K562 (cell line): ENCODE measurements around the gene XRN2. TPM values are rescaled to one million over a fixed set of nuclear protein-coding genes. Genes with fewer than 3 reads are reported as not detected.

ENCODE experiments used
- ATAC-seq: fragments of 200-7000 bp; cut with Tn5 transposase; 3 replicates; pipeline ENCODE4 v1.9.1; 2020; ENCODE audit warnings: moderate library complexity
- BruUV-seq: library from RNA; stranded (reverse); fragments of 400-500 nt; replicated peaks from 2 replicates; lab custom pipeline; 2021; lab: Mats Ljungman, UMichigan
- CTCF ChIA-PET: fragments of 300-600 bp; formaldehyde crosslinking; extraction: SDS; loops from one replicate; lab custom pipeline; 2021; ENCODE audit warnings: low intra/inter-chr PET ratio; lab: Yijun Ruan, JAX
- POLR2A ChIA-PET: fragments of 300-600, 350-650 bp; sonication (Branson Sonifier 250); formaldehyde crosslinking; extraction: SDS; loops from one replicate; lab custom pipeline; 2021; ENCODE audit warnings: antibody characterized with exemption, inconsistent platforms; lab: Yijun Ruan, JAX
- DNase-seq, 4 experiments: peaks; one replicate each; pipeline versions ENCODE4 v3.0.0 to v3.0.0-alpha.2; 2011 to 2018; ENCODE audit warnings: low spot score in 3 of 4, mixed read lengths in 3 of 4; ENCODE audit errors: extremely low read depth in 1 of 4
- FAIRE-seq: peaks from 2 replicates; lab custom pipeline; 2011; peaks lifted over from hg19 to GRCh38; lab: Jason Lieb, UNC
- H2AFZ ChIP-seq: 2 replicates; pipeline ENCODE4 v1.6.0; 2011; ENCODE audit warnings: low read depth, low read length, control low read depth, inconsistent platforms
- H3K27ac ChIP-seq: fragments of 200-600 bp; 3 replicates; pipeline ENCODE4 v1.8.0; 2011; ENCODE audit warnings: low read depth, mild to moderate bottlenecking, control low read depth, inconsistent platforms, low read length, moderate library complexity, mixed read lengths; ENCODE audit errors: extremely low read depth
- H3K27me3 ChIP-seq, 2 experiments: fragments of 300-600 bp in 1 of 2; 2 replicates in 1 of 2; 3 replicates in 1 of 2; pipeline versions ENCODE4 v1.6.0 to v1.8.0; 2011; ENCODE audit warnings: inconsistent platforms in 2 of 2, low read length in 2 of 2, mild to moderate bottlenecking in 1 of 2, mixed read lengths in 1 of 2, moderate library complexity in 1 of 2; ENCODE audit not compliant: control insufficient read depth in 2 of 2, insufficient read depth in 2 of 2
- H3K36me3 ChIP-seq: fragments of 300-600 bp; 3 replicates; pipeline ENCODE4 v1.8.0; 2011; ENCODE audit warnings: mild to moderate bottlenecking, low read length, inconsistent platforms; ENCODE audit not compliant: control insufficient read depth, insufficient read depth
- H3K4me1 ChIP-seq, 2 experiments: fragments of 200-600 bp in 1 of 2; replicated peaks in 1 of 2; 2 replicates in 1 of 2; 3 replicates in 1 of 2; pipeline versions ENCODE4 v1.5.1 to v1.8.0; 2011; ENCODE audit warnings: inconsistent platforms in 2 of 2, low read length in 2 of 2, mild to moderate bottlenecking in 1 of 2, mixed read lengths in 1 of 2, moderate library complexity in 1 of 2; ENCODE audit not compliant: control insufficient read depth in 2 of 2, insufficient read depth in 2 of 2
- H3K4me2 ChIP-seq: 2 replicates; pipeline ENCODE4 v1.6.1; 2011; ENCODE audit warnings: low read length, control low read depth, inconsistent platforms, mixed read lengths; ENCODE audit not compliant: insufficient read depth
- H3K4me3 ChIP-seq: fragments of 200-600 bp; sonication (generic), shearing (Covaris generic); 2 replicates; pipeline ENCODE4 v1.5.1; 2016; ENCODE audit warnings: control low read depth, inconsistent platforms
- H3K79me2 ChIP-seq: fragments of 200-600 bp; 3 replicates; pipeline ENCODE4 v1.8.0; 2011; ENCODE audit warnings: low read length, inconsistent platforms; ENCODE audit not compliant: control insufficient read depth, insufficient read depth
- H3K9ac ChIP-seq, 2 experiments: 2 replicates each; pipeline versions ENCODE4 v1.6.0 to v1.6.1; 2011; ENCODE audit warnings: low read depth in 2 of 2, low read length in 2 of 2, control low read depth in 1 of 2, inconsistent platforms in 1 of 2, mild to moderate bottlenecking in 1 of 2, mixed read lengths in 1 of 2; ENCODE audit not compliant: insufficient read depth in 1 of 2
- H3K9me1 ChIP-seq: one replicate; pipeline ENCODE4 v1.6.0; 2011; ENCODE audit warnings: inconsistent platforms, mild to moderate bottlenecking, low read length, moderate library complexity; ENCODE audit not compliant: control insufficient read depth, insufficient read depth
- H3K9me3 ChIP-seq: replicated peaks from 2 replicates; pipeline ENCODE4 v1.5.1; 2011; ENCODE audit warnings: low read depth, low read length, inconsistent platforms; ENCODE audit not compliant: control insufficient read depth, insufficient read depth
- H4K20me1 ChIP-seq: replicated peaks from 2 replicates; pipeline ENCODE4 v1.6.1; 2011; ENCODE audit warnings: low read length, inconsistent platforms, mixed read lengths; ENCODE audit not compliant: control insufficient read depth, insufficient read depth
- CEBPB ChIP-seq: fragments of 450-650 bp; IDR thresholded peaks from 2 replicates; pipeline ENCODE4 v1.6.1; 2016; ENCODE audit warnings: missing genetic modification characterization, missing compliant biosample characterization
- RBFOX2 ChIP-seq: fragments of 200-400 bp; formaldehyde crosslinking; IDR thresholded peaks from 2 replicates; pipeline ENCODE4 v1.6.1; 2017; ENCODE audit warnings: low read depth, mild to moderate bottlenecking, low read length, moderate library complexity
- SMAD2 ChIP-seq: fragments of 150-350 bp; IDR thresholded peaks from 2 replicates; pipeline ENCODE4 v1.6.1; 2014; ENCODE audit warnings: low read depth, mild to moderate bottlenecking, low read length
- SNAPC5 ChIP-seq: fragments of 250-450 bp; sonication (Bioruptor Pico); IDR thresholded peaks from 2 replicates; pipeline ENCODE4 v1.8.0; 2021; ENCODE audit warnings: moderate library complexity, mild to moderate bottlenecking, inconsistent platforms
- ZNF184 ChIP-seq: sonication (generic); formaldehyde crosslinking; IDR thresholded peaks from 2 replicates; pipeline ENCODE4 v1.5.0; 2020; ENCODE audit warnings: missing genetic modification reagents
- WGBS: fragments of 100-300 bp; shearing (Covaris generic); methylation state at CpG from one replicate; pipeline ENCODE4 v1.1.6; 2016; ENCODE audit warnings: low coverage, mixed read lengths; ENCODE audit not compliant: insufficient coverage; ENCODE audit errors: missing lambda C conversion rate; 5-methylcytosine and 5-hydroxymethylcytosine counted together
- in situ Hi-C: fragments of 300-500 bp; cut with MboI; formaldehyde crosslinking; loops from 4 replicates; pipeline ENCODE4 v1.15.0; 2018; ENCODE audit warnings: inconsistent platforms, mixed read lengths
- intact Hi-C: fragments of 100-400 bp; cut with micrococcal nuclease; formaldehyde crosslinking; loops from 2 replicates; pipeline ENCODE4 v1.14.2; 2022
- polyA plus RNA-seq, 8 experiments: library from polyadenylated mRNA; depleted of rRNA in 4 of 8; stranded (reverse) in 5 of 8; unstranded in 3 of 8; fragments of >200 nt; fragmentation: Nextera tagmentation in 2 of 8; fragmentation: Illumina TruSeq in 1 of 8; extraction: Ambion mirVana in 2 of 8; extraction: Trizol in 1 of 8; gene quantifications; 2 replicates each; pipeline versions ENCODE4 v1.2.1 to v1.2.3, GENCODE V29; 2011 to 2014; ENCODE audit warnings: inconsistent platforms in 1 of 8, missing spikeins in 1 of 8
- total RNA-seq, 7 experiments: library from RNA; depleted of rRNA in 6 of 7; stranded (reverse); fragments of >200 nt in 6 of 7; fragmentation: Illumina TruSeq in 2 of 7; extraction: Trizol in 2 of 7; gene quantifications; 2 replicates each; pipeline versions ENCODE4 v1.2.1 to v1.2.3, GENCODE V29; 2011 to 2021; ENCODE audit warnings: low replicate concordance in 1 of 7

The XRN2 gene
- total and polyA plus RNA-seq, 9 of the 15 experiments (the other 6 are each of a cell fraction or from before 2014, with no cell fraction given) = 41.8 to 67.3 (median 51.4) TPM

GRCh38 chr20:21308340-21308739 is 5.2 kb downstream of the XRN2 start:
- 0 out of 2 replicates have a peak, but pooled peaks have one; percentile 34 for TF ChIP-seq RBFOX2
- TF ChIP-seq SMAD2 = no peak
- TF ChIP-seq ZNF184 (CRISPR knock-in tag) = peak; percentile 54; the same call in 1 of the 2 replicates
- no peak for TF ChIP-seq CEBPB
- TF ChIP-seq SNAPC5 (CRISPR knock-in tag) = no peak
- H3K4me3 ChIP-seq = no peak overlapping the region
- no peaks in the 10 kb centered on the region for H3K9me1 ChIP-seq
- intact Hi-C loops (no loop called here), in situ Hi-C loops (no loop called here)
- H3K4me2 ChIP-seq = no peak overlapping the region
- no peaks in the 10 kb centered on the region; a peak in 3 of 5 replicates for H3K4me1 ChIP-seq
- no peak overlapping the region for H3K27ac ChIP-seq
- TSS peak; percentile 17 for BruUV-seq
- DNase-seq = no peak
- ChIA-PET CTCF (no interaction called here), POLR2A (no interaction called here)
- H3K9me3 ChIP-seq = no peaks in the 10 kb centered on the region
- no peak overlapping the region for H2AFZ ChIP-seq
- no peak overlapping the region for H3K9ac ChIP-seq
- WGBS = 73% methylated on average over 2 of the region's 2 CpGs
- no peak for ATAC-seq
- no peaks in the 10 kb centered on the region for H3K27me3 ChIP-seq
- H3K36me3 ChIP-seq = peaks cover 13% of the 10 kb centered on the region; the same call in 2 of the 3 replicates
- FAIRE-seq = no peak
- peaks cover 4% of the 10 kb centered on the region; the same call in 1 of the 2 replicates for H4K20me1 ChIP-seq
- peaks cover 74% of the 10 kb centered on the region for H3K79me2 ChIP-seq
